K562 (cell line): ENCODE measurements around the gene QRICH1. TPM values are rescaled to one million over a fixed set of nuclear protein-coding genes. Genes with fewer than 3 reads are reported as not detected.

Experiments used
- ATAC-seq: fragments of 200-7000 bp; cut with Tn5 transposase; 3 replicates; pipeline ENCODE4 v1.9.1; 2020; ENCODE audit warnings: moderate library complexity
- BruUV-seq: library from RNA; stranded (reverse); fragments of 400-500 nt; replicated peaks from 2 replicates; lab custom pipeline; 2021; lab: Mats Ljungman, UMichigan
- CTCF ChIA-PET: fragments of 300-600 bp; formaldehyde crosslinking; extraction: SDS; loops from one replicate; lab custom pipeline; 2021; ENCODE audit warnings: low intra/inter-chr PET ratio; lab: Yijun Ruan, JAX
- POLR2A ChIA-PET: fragments of 300-600, 350-650 bp; sonication (Branson Sonifier 250); formaldehyde crosslinking; extraction: SDS; loops from one replicate; lab custom pipeline; 2021; ENCODE audit warnings: antibody characterized with exemption, inconsistent platforms; lab: Yijun Ruan, JAX
- DNase-seq, 4 experiments: peaks; one replicate each; pipeline versions ENCODE4 v3.0.0 to v3.0.0-alpha.2; 2011 to 2018; ENCODE audit warnings: low spot score in 3 of 4, mixed read lengths in 3 of 4; ENCODE audit errors: extremely low read depth in 1 of 4
- FAIRE-seq: peaks from 2 replicates; lab custom pipeline; 2011; peaks lifted over from hg19 to GRCh38; lab: Jason Lieb, UNC
- H2AFZ ChIP-seq: 2 replicates; pipeline ENCODE4 v1.6.0; 2011; ENCODE audit warnings: low read depth, low read length, control low read depth, inconsistent platforms
- H3K27ac ChIP-seq: fragments of 200-600 bp; 3 replicates; pipeline ENCODE4 v1.8.0; 2011; ENCODE audit warnings: low read depth, mild to moderate bottlenecking, control low read depth, inconsistent platforms, low read length, moderate library complexity, mixed read lengths; ENCODE audit errors: extremely low read depth
- H3K27me3 ChIP-seq, 2 experiments: fragments of 300-600 bp in 1 of 2; 2 replicates in 1 of 2; 3 replicates in 1 of 2; pipeline versions ENCODE4 v1.6.0 to v1.8.0; 2011; ENCODE audit warnings: inconsistent platforms in 2 of 2, low read length in 2 of 2, mild to moderate bottlenecking in 1 of 2, mixed read lengths in 1 of 2, moderate library complexity in 1 of 2; ENCODE audit not compliant: control insufficient read depth in 2 of 2, insufficient read depth in 2 of 2
- H3K36me3 ChIP-seq: fragments of 300-600 bp; 3 replicates; pipeline ENCODE4 v1.8.0; 2011; ENCODE audit warnings: mild to moderate bottlenecking, low read length, inconsistent platforms; ENCODE audit not compliant: control insufficient read depth, insufficient read depth
- H3K4me1 ChIP-seq, 2 experiments: fragments of 200-600 bp in 1 of 2; replicated peaks in 1 of 2; 2 replicates in 1 of 2; 3 replicates in 1 of 2; pipeline versions ENCODE4 v1.5.1 to v1.8.0; 2011; ENCODE audit warnings: inconsistent platforms in 2 of 2, low read length in 2 of 2, mild to moderate bottlenecking in 1 of 2, mixed read lengths in 1 of 2, moderate library complexity in 1 of 2; ENCODE audit not compliant: control insufficient read depth in 2 of 2, insufficient read depth in 2 of 2
- H3K4me2 ChIP-seq: 2 replicates; pipeline ENCODE4 v1.6.1; 2011; ENCODE audit warnings: low read length, control low read depth, inconsistent platforms, mixed read lengths; ENCODE audit not compliant: insufficient read depth
- H3K4me3 ChIP-seq: fragments of 200-600 bp; sonication (generic), shearing (Covaris generic); 2 replicates; pipeline ENCODE4 v1.5.1; 2016; ENCODE audit warnings: control low read depth, inconsistent platforms
- H3K79me2 ChIP-seq: fragments of 200-600 bp; 3 replicates; pipeline ENCODE4 v1.8.0; 2011; ENCODE audit warnings: low read length, inconsistent platforms; ENCODE audit not compliant: control insufficient read depth, insufficient read depth
- H3K9ac ChIP-seq, 2 experiments: 2 replicates each; pipeline versions ENCODE4 v1.6.0 to v1.6.1; 2011; ENCODE audit warnings: low read depth in 2 of 2, low read length in 2 of 2, control low read depth in 1 of 2, inconsistent platforms in 1 of 2, mild to moderate bottlenecking in 1 of 2, mixed read lengths in 1 of 2; ENCODE audit not compliant: insufficient read depth in 1 of 2
- H3K9me1 ChIP-seq: one replicate; pipeline ENCODE4 v1.6.0; 2011; ENCODE audit warnings: inconsistent platforms, mild to moderate bottlenecking, low read length, moderate library complexity; ENCODE audit not compliant: control insufficient read depth, insufficient read depth
- H3K9me3 ChIP-seq: replicated peaks from 2 replicates; pipeline ENCODE4 v1.5.1; 2011; ENCODE audit warnings: low read depth, low read length, inconsistent platforms; ENCODE audit not compliant: control insufficient read depth, insufficient read depth
- H4K20me1 ChIP-seq: replicated peaks from 2 replicates; pipeline ENCODE4 v1.6.1; 2011; ENCODE audit warnings: low read length, inconsistent platforms, mixed read lengths; ENCODE audit not compliant: control insufficient read depth, insufficient read depth
- AFF4 ChIP-seq: sonication (generic); formaldehyde crosslinking; IDR thresholded peaks from 2 replicates; pipeline ENCODE4 v1.8.0; 2023; ENCODE audit warnings: mild to moderate bottlenecking, missing genetic modification reagents
- CREBBP ChIP-seq: IDR thresholded peaks from one replicate; pipeline ENCODE4 v1.6.1; 2012; ENCODE audit warnings: low read depth, mild to moderate bottlenecking, control low read depth, inconsistent platforms, low read length
- DEAF1 ChIP-seq: fragments of 450-650 bp; formaldehyde crosslinking; IDR thresholded peaks from 2 replicates; pipeline ENCODE4 v1.4.0; 2020; ENCODE audit warnings: mild to moderate bottlenecking, moderate library complexity
- NCOA2 ChIP-seq, 2 experiments: fragments of 450-650 bp; IDR thresholded peaks; 2 replicates each; pipeline ENCODE4 v1.6.1; 2018; ENCODE audit warnings: mild to moderate bottlenecking in 2 of 2, moderate library complexity in 1 of 2; ENCODE audit not compliant: partially characterized antibody in 2 of 2
- SMAD4 ChIP-seq: fragments of 250-450 bp; sonication (Bioruptor Pico); conservative IDR thresholded peaks from 2 replicates; pipeline ENCODE4 v1.8.0; 2021; ENCODE audit warnings: inconsistent platforms, mild to moderate bottlenecking, moderate library complexity
- TCF15 ChIP-seq: fragments of 250-450 bp; sonication (Bioruptor Pico); IDR thresholded peaks from 2 replicates; pipeline ENCODE4 v1.8.0; 2022; ENCODE audit warnings: moderate library complexity, mild to moderate bottlenecking, inconsistent platforms
- ZBTB12 ChIP-seq: fragments of 250-450 bp; sonication (Bioruptor Pico); IDR thresholded peaks from 2 replicates; pipeline ENCODE4 v1.4.0; 2020
- ZC3H4 ChIP-seq: sonication (generic); formaldehyde crosslinking; IDR thresholded peaks from 2 replicates; pipeline ENCODE4 v1.9.0; 2021; ENCODE audit warnings: missing genetic modification reagents, borderline replicate concordance
- ZNF584 ChIP-seq: fragments of 200-800 bp; sonication (Bioruptor generic); IDR thresholded peaks from 2 replicates; pipeline ENCODE4 v1.6.1; 2016; ENCODE audit warnings: low read depth, mild to moderate bottlenecking, missing genetic modification characterization, missing compliant biosample characterization
- WGBS: fragments of 100-300 bp; shearing (Covaris generic); methylation state at CpG from one replicate; pipeline ENCODE4 v1.1.6; 2016; ENCODE audit warnings: low coverage, mixed read lengths; ENCODE audit not compliant: insufficient coverage; ENCODE audit errors: missing lambda C conversion rate; 5-methylcytosine and 5-hydroxymethylcytosine counted together
- in situ Hi-C: fragments of 300-500 bp; cut with MboI; formaldehyde crosslinking; loops from 4 replicates; pipeline ENCODE4 v1.15.0; 2018; ENCODE audit warnings: inconsistent platforms, mixed read lengths
- intact Hi-C: fragments of 100-400 bp; cut with micrococcal nuclease; formaldehyde crosslinking; loops from 2 replicates; pipeline ENCODE4 v1.14.2; 2022
- polyA plus RNA-seq, 8 experiments: library from polyadenylated mRNA; depleted of rRNA in 4 of 8; stranded (reverse) in 5 of 8; unstranded in 3 of 8; fragments of >200 nt; fragmentation: Nextera tagmentation in 2 of 8; fragmentation: Illumina TruSeq in 1 of 8; extraction: Ambion mirVana in 2 of 8; extraction: Trizol in 1 of 8; gene quantifications; 2 replicates each; pipeline versions ENCODE4 v1.2.1 to v1.2.3, GENCODE V29; 2011 to 2014; ENCODE audit warnings: inconsistent platforms in 1 of 8, missing spikeins in 1 of 8
- total RNA-seq, 7 experiments: library from RNA; depleted of rRNA in 6 of 7; stranded (reverse); fragments of >200 nt in 6 of 7; fragmentation: Illumina TruSeq in 2 of 7; extraction: Trizol in 2 of 7; gene quantifications; 2 replicates each; pipeline versions ENCODE4 v1.2.1 to v1.2.3, GENCODE V29; 2011 to 2021; ENCODE audit warnings: low replicate concordance in 1 of 7

The QRICH1 gene
- total and polyA plus RNA-seq, 9 of the 15 experiments (the other 6 are each of a cell fraction or from before 2014, with no cell fraction given), result 20.1 to 99.2 (median 56.7) TPM

GRCh38 chr3:49005303-49005680, 88.6 kb downstream of the QRICH1 start:
- Histone ChIP-seq H3K36me3 (peaks cover 7% of the 10 kb centered on the region; the same call in 2 of the 3 replicates), H2AFZ (no peak overlapping the region; the same call in 1 of the 2 replicates), H3K9me3 (no peaks in the 10 kb centered on the region), H3K4me1 (peaks cover 19 to 43% of the 10 kb centered on the region in 2 experiments; a peak in 4 of 5 replicates), H3K9me1 (no peaks in the 10 kb centered on the region), H3K27me3 (no peaks in the 10 kb centered on the region), H3K4me3 (no peak overlapping the region), H3K4me2 (no peak overlapping the region), H3K27ac (no peak overlapping the region; the same call in 2 of the 3 replicates), H4K20me1 (peaks cover 8% of the 10 kb centered on the region), H3K79me2 (peaks cover 31% of the 10 kb centered on the region), H3K9ac (peak overlapping the region in 1 of 2 experiments; percentile 99; a peak in 1 of 4 replicates)
- 90% methylated on average over 1 of the region's 3 CpGs for WGBS
- POLR2A ChIA-PET, result interaction anchor here (0.6 to 0.7 kb wide), 2 partner anchors 9 to 21 kb away, joined by 3 read pairs; no protein-coding TSS in a partner anchor
- no peak for ATAC-seq
- FAIRE-seq, result no peak
- no peak for DNase-seq
- intact Hi-C loops (loop anchor here (5.0 kb wide), 1 partner anchor 88 kb away; the partner anchor contains the start of gene ARIH2), in situ Hi-C loops (no loop called here)
- CTCF ChIA-PET, result no interaction called here
- BruUV-seq, result no TSS peak
- TF ChIP-seq ZNF584 (CRISPR knock-in tag), result no peak
- TF ChIP-seq ZC3H4 (CRISPR knock-in tag), result no peak
- TF ChIP-seq NCOA2 (IDR thresholded peaks at IDR 0.05; ENCODE audit: partially characterized antibody in 2 of 2), result no peak
- no peak for TF ChIP-seq SMAD4 (CRISPR knock-in tag)
- TF ChIP-seq TCF15, result no peak
- TF ChIP-seq DEAF1 (CRISPR knock-in tag), result no peak
- TF ChIP-seq AFF4, result no peak
- no peak for TF ChIP-seq CREBBP
- TF ChIP-seq ZBTB12, result no peak
